WI38 (cell line): ENCODE results near the gene AK8.

Source experiments
- H3K4me3 ChIP-seq: 2 replicates; pipeline ENCODE4 v1.5.1; 2011; ENCODE audit warnings: low read depth, mild to moderate bottlenecking, control low read depth, low read length
- CTCF ChIP-seq: IDR thresholded peaks from 2 replicates; pipeline ENCODE4 v1.5.1; 2012; ENCODE audit warnings: low read depth, mild to moderate bottlenecking, control low read depth, low read length

AK8 gene

DNA sequence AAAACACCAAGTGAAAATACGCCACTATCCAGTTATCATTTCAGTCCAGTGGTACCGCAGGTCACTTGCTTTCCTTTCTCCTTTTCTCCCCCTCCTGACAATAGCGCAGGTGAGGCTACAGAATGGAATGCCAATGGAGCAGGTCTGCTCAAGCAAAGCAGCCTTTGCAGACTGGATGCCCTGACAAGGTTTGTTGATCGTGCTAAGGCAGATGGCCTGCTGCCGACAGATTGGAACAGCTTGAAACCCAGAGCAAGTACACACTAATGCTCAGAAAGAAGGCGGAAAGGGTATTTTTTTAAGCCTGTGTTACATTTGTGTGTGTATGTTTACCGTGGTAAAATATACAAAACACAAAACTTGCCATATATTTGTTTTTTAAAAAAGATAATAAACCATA lies 20.0 kb upstream of the AK8 start:
- H3K4me3 ChIP-seq: no peak overlapping the region
- TF ChIP-seq CTCF: no peak

DNA sequence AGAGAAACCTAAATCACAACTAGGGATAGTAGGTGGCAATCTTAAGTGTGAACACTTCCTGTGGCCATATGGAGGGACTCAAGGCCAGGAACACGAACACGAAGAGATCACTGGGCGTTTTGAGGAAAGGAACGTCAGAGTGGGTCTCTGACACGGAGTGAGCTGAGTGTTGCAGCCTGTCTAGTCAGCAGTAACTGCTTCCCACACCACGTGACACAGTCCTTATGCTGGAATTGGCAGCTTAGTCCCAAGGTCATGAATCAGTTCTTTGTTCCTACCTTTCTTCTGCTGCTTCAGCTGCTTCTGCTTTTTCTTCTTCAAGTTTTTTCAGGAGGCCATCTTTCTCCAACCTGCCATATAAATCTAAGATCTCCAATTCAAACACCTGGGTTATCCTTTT lies 18.8 kb upstream of the AK8 start:
- no peak for TF ChIP-seq CTCF
- no peak overlapping the region for H3K4me3 ChIP-seq

DNA sequence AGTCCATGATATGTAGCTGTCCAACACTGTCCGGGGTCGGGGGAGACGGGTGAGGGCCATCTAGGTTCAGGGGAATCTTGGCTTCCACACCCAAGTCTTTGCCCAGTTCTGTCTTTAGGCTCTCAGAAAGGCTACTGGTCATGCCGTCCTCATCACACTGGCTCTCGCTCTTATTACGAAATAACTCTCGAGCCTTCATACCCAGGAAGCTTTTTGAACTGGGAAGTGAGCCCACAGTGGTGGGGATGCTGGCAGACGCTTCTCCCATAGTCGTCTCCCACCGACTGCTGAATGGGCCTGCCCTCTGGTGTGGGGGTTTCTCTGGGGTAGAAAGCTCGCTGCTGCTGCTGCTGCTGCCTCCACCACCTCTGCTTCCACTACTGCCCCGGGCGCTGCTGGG lies 18.2 kb upstream of the AK8 start:
- no peak overlapping the region for H3K4me3 ChIP-seq
- TF ChIP-seq CTCF: no peak

DNA sequence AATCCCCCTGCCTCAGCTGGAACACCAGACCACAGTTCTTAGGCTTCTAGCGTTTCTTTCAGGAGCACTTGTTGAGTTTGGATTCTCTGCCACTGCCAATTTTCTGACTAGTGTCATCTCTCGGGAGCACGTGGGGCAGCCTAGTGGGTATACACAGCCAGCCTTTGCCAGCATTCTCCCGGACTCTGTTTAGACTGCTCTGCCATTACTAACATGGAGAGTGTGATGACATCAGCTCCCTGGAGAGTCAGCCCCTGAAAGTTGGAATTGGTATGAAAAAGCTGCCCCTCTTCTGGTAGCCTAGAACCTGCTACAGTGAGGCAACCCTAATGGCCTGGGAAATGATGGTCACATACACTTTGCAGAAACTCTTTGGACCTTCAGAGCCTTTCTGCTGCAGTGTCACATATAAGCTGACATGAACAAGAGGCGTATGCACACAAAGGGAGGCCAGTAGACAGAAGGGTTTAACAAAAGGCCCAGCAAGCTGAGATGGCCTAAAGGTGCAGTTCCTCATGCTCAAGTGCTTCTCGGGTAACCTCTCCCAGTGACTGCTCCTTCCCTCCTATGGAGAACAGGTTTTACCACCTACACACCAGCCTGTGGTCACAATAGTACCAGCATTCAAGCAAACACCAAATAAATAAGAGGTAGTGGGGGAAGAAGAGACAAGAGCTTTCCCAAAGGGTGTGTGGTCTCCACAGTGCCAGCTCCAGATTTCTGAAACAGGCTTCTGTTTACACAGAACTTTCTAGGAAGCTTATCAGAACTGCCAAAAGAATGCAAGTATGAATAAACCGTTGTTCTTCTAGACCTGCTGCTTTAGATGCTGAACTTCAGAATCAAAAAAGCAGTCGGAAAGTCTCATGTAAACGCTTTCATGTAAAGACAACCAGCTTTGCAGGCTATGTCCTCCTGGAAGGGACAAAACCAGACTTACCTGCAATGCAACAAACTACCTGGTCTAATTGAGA lies 17.1 kb upstream of the AK8 start:
- no peak for TF ChIP-seq CTCF
- H3K4me3 ChIP-seq: no peak overlapping the region

- no peak overlapping the region for H3K4me3 ChIP-seq
- TF ChIP-seq CTCF: no peak
Measured at GRCh38 chr9:132894346-132894745, 16.3 kb upstream of the AK8 start.

GRCh38 chr9:132892400-132892799 lies 14.3 kb upstream of the AK8 start:
- TF ChIP-seq CTCF: no peak
- no peak overlapping the region for H3K4me3 ChIP-seq

DNA sequence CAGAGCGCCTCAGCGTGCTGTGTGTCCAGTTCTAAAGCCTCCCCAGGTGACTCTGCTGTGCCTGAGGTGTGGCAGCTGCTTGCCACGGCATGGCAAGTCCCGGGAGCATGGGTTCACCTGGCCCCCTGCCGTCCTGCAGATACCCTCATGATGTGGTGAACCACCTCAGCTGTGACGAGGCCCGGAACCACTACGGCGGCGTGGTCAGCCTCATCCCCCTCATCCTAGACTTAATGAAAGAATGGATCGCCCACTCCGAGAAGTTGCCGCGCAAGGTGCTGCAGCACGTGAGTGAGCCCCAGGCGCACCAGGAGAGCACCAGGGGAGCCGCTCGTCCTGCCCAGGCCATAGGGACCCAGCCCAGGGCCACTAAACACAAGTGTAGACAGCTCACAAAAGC lies 10.1 kb upstream of the AK8 start:
- no peak overlapping the region for H3K4me3 ChIP-seq

More for the DNA sequence above, 10.1 kb upstream of the AK8 start:
- TF ChIP-seq CTCF: no peak
